Measurements from ENCODE around the gene FBXO17. TPM values are rescaled to one million over a fixed set of nuclear protein-coding genes. Genes with fewer than 3 reads are reported as not detected.

FBXO17 gene
- total and polyA plus RNA-seq, 2 of the 13 experiments (the other 11 are each of a cell fraction or from before 2014, with no cell fraction given): 22.1 to 58.7 TPM

GRCh38 chr19:38975214-38975860, at the start of gene FBXO17 (continued):
- TF ChIP-seq ZBTB43 (CRISPR knock-in tag; conservative IDR thresholded peaks at IDR 0.05): no peak
- TF ChIP-seq ZBTB38 (CRISPR knock-in tag; IDR thresholded peaks at IDR 0.05): no peak
- peak; percentile 62 for TF ChIP-seq SAP130 (CRISPR knock-in tag; IDR thresholded peaks at IDR 0.05; ENCODE audit: low read depth)
- no peak for TF ChIP-seq KDM1A (CRISPR knock-in tag; IDR thresholded peaks at IDR 0.05)
- peak; percentile 48; the same call in 1 of the 2 replicates for TF ChIP-seq ZC3H13 (CRISPR knock-in tag; IDR thresholded peaks at IDR 0.05)
- peak; percentile 30; the same call in 1 of the 2 replicates for TF ChIP-seq POGZ (CRISPR knock-in tag; IDR thresholded peaks at IDR 0.05)
- TF ChIP-seq ESRRA (CRISPR knock-in tag; IDR thresholded peaks at IDR 0.05; ENCODE audit: low read depth): no peak; the same call in 1 of the 2 replicates
- no peak for TF ChIP-seq ZBTB3 (CRISPR knock-in tag; IDR thresholded peaks at IDR 0.05; ENCODE audit: borderline replicate concordance, low read depth)
- TF ChIP-seq SP4 (CRISPR knock-in tag; IDR thresholded peaks at IDR 0.05): peak; percentile 8; the same call in 1 of the 2 replicates
- TF ChIP-seq ZNF569 (CRISPR knock-in tag; IDR thresholded peaks at IDR 0.05; ENCODE audit: borderline replicate concordance): no peak
- TF ChIP-seq ETV5 (CRISPR knock-in tag; IDR thresholded peaks at IDR 0.05; ENCODE audit: borderline replicate concordance): no peak
- no peak for TF ChIP-seq ZNF782 (CRISPR knock-in tag; IDR thresholded peaks at IDR 0.05; ENCODE audit: borderline replicate concordance)
- peak; percentile 80 for TF ChIP-seq ZFY (CRISPR knock-in tag; IDR thresholded peaks at IDR 0.05)
- TF ChIP-seq ZNF446 (CRISPR knock-in tag; IDR thresholded peaks at IDR 0.05): peak; percentile 77; the same call in 1 of the 2 replicates
- TF ChIP-seq ZSCAN5A (CRISPR knock-in tag; IDR thresholded peaks at IDR 0.05; ENCODE audit: borderline replicate concordance): no peak
- TF ChIP-seq ZFP36L1 (CRISPR knock-in tag; IDR thresholded peaks at IDR 0.05): no peak
- no peak for TF ChIP-seq HNF1B (CRISPR knock-in tag; IDR thresholded peaks at IDR 0.05)
- no peak for TF ChIP-seq MNT (IDR thresholded peaks at IDR 0.05)
- no peak for TF ChIP-seq ATF1 (CRISPR knock-in tag; IDR thresholded peaks at IDR 0.05)
- TF ChIP-seq SP5 (CRISPR knock-in tag; IDR thresholded peaks at IDR 0.05; ENCODE audit: borderline replicate concordance, low read depth): 0 out of 2 replicates have a peak, but pooled peaks have one; percentile 16
- TF ChIP-seq ZMYM4 (CRISPR knock-in tag; IDR thresholded peaks at IDR 0.05): no peak
